Urinary bladder (tissue), 4 donors: ENCODE data around the gene PPP2R5E. TPM values are rescaled to one million over a fixed set of nuclear protein-coding genes. Genes with fewer than 3 reads are reported as not detected.

ENCODE experiments used
- DNase-seq: peaks from one replicate; pipeline ENCODE4 v3.0.0-alpha.2; 2015; ENCODE audit errors: extremely low spot score
- H3K27ac ChIP-seq: one replicate; pipeline ENCODE4 v1.5.1; 2013; ENCODE audit warnings: low read depth, mild to moderate bottlenecking, moderate library complexity
- H3K36me3 ChIP-seq: one replicate; pipeline ENCODE4 v1.6.1; 2013; ENCODE audit warnings: mild to moderate bottlenecking, moderate library complexity; ENCODE audit not compliant: insufficient read depth
- H3K4me1 ChIP-seq: one replicate; pipeline ENCODE4 v1.6.1; 2013; ENCODE audit warnings: mild to moderate bottlenecking, moderate library complexity; ENCODE audit not compliant: insufficient read depth
- H3K4me3 ChIP-seq: one replicate; pipeline ENCODE4 v1.5.1; 2013; ENCODE audit warnings: low read depth, low read length
- WGBS: extraction: QIAGEN DNeasy Blood & Tissue Kit; methylation state at CpG from one replicate; pipeline ENCODE4 v1.1.7; 2013; 5-methylcytosine and 5-hydroxymethylcytosine counted together
- polyA plus RNA-seq: library from polyadenylated mRNA; stranded (reverse); fragments of 200-250 nt; gene quantifications from one replicate; pipeline ENCODE4 v1.2.3, GENCODE V29; 2013
- total RNA-seq: library from RNA; depleted of rRNA; stranded (reverse); fragments of >200 nt; gene quantifications from one replicate; pipeline ENCODE4 v1.2.3, GENCODE V29; 2014
- donor health status: healthy with polysubstance abuse.
- donor health status: healthy.

PPP2R5E gene
- total and polyA plus RNA-seq, 2 donors, result 16.5 to 41.7 TPM

- Histone ChIP-seq H3K4me3 (no peak overlapping the region), H3K36me3 (no peaks in the 10 kb centered on the region), H3K27ac (no peak overlapping the region), H3K4me1 (no peaks in the 10 kb centered on the region)
- no peak for DNase-seq
- WGBS, result 88% methylated on average over 1 of the region's 1 CpG
These were observed 114.7 kb downstream of the PPP2R5E start for GRCh38 chr14:63428486-63428885.

- H3K4me1 ChIP-seq, result no peaks in the 10 kb centered on the region
- 62% methylated on average over 6 of the region's 6 CpGs for WGBS
- no peak overlapping the region for H3K4me3 ChIP-seq
- H3K36me3 ChIP-seq, result no peaks in the 10 kb centered on the region
- DNase-seq, result no peak
- no peak overlapping the region for H3K27ac ChIP-seq
These were observed 116.3 kb downstream of the PPP2R5E start for GRCh38 chr14:63426838-63427352.

- peaks cover 1% of the 10 kb centered on the region for H3K36me3 ChIP-seq
- no peak overlapping the region for H3K4me3 ChIP-seq
- no peak overlapping the region for H3K27ac ChIP-seq
- 91% methylated on average over 4 of the region's 4 CpGs for whole genome bisulfite sequencing
- DNase-seq, result no peak
- no peaks in the 10 kb centered on the region for H3K4me1 ChIP-seq
These were observed 119.3 kb downstream of the PPP2R5E start for GRCh38 chr14:63423889-63424288.

- 92% methylated on average over 2 of the region's 2 CpGs for WGBS
- no peak overlapping the region for H3K27ac ChIP-seq
- no peak overlapping the region for H3K4me3 ChIP-seq
- peaks cover 1% of the 10 kb centered on the region for H3K36me3 ChIP-seq
- DNase-seq, result no peak
- no peaks in the 10 kb centered on the region for H3K4me1 ChIP-seq
These were observed 119.8 kb downstream of the PPP2R5E start for GRCh38 chr14:63423381-63423780.

GRCh38 chr14:63421919-63422318, 121.3 kb downstream of the PPP2R5E start:
- Histone ChIP-seq H3K27ac (no peak overlapping the region), H3K36me3 (peaks cover 1% of the 10 kb centered on the region), H3K4me1 (no peaks in the 10 kb centered on the region), H3K4me3 (no peak overlapping the region)
- DNase-seq, result no peak
- 55% methylated on average over 3 of the region's 3 CpGs for WGBS

GRCh38 chr14:63421226-63421625, 122.0 kb downstream of the PPP2R5E start:
- no peak overlapping the region for H3K27ac ChIP-seq
- no peak for DNase-seq
- H3K4me3 ChIP-seq, result no peak overlapping the region
- H3K4me1 ChIP-seq, result no peaks in the 10 kb centered on the region
- H3K36me3 ChIP-seq, result peaks cover 1% of the 10 kb centered on the region
- 75% methylated on average over 2 of the region's 2 CpGs for WGBS

- WGBS, result 79% methylated on average over 3 of the region's 3 CpGs
- H3K27ac ChIP-seq, result no peak overlapping the region
- no peak overlapping the region for H3K4me3 ChIP-seq
- no peaks in the 10 kb centered on the region for H3K4me1 ChIP-seq
- no peak for DNase-seq
- H3K36me3 ChIP-seq, result peaks cover 1% of the 10 kb centered on the region
These were observed 125.2 kb downstream of the PPP2R5E start for GRCh38 chr14:63418020-63418419.

- Histone ChIP-seq H3K27ac (no peak overlapping the region), H3K4me3 (no peak overlapping the region), H3K4me1 (no peaks in the 10 kb centered on the region), H3K36me3 (no peaks in the 10 kb centered on the region)
- no peak for DNase-seq
- WGBS, result 78% methylated on average over 1 of the region's 1 CpG
These were observed 130.2 kb downstream of the PPP2R5E start for GRCh38 chr14:63413009-63413408.

GRCh38 chr14:63406333-63406732, 136.8 kb downstream of the PPP2R5E start:
- no peak for DNase-seq
- Histone ChIP-seq H3K36me3 (no peaks in the 10 kb centered on the region), H3K4me3 (no peak overlapping the region), H3K27ac (no peak overlapping the region), H3K4me1 (no peaks in the 10 kb centered on the region)
- 87% methylated on average over 9 of the region's 9 CpGs for WGBS

- Histone ChIP-seq H3K4me3 (no peak overlapping the region), H3K4me1 (no peaks in the 10 kb centered on the region), H3K27ac (no peak overlapping the region), H3K36me3 (no peaks in the 10 kb centered on the region)
- no peak for DNase-seq
These were observed 137.5 kb downstream of the PPP2R5E start for GRCh38 chr14:63405715-63406114.

- no peak for DNase-seq
- 41% methylated on average over 2 of the region's 2 CpGs for WGBS
- Histone ChIP-seq H3K4me1 (no peaks in the 10 kb centered on the region), H3K27ac (no peak overlapping the region), H3K36me3 (no peaks in the 10 kb centered on the region), H3K4me3 (no peak overlapping the region)
These were observed 138.3 kb downstream of the PPP2R5E start for GRCh38 chr14:63404906-63405305.

- 60% methylated on average over 2 of the region's 2 CpGs for WGBS
- Histone ChIP-seq H3K4me1 (no peaks in the 10 kb centered on the region), H3K4me3 (no peak overlapping the region), H3K36me3 (no peaks in the 10 kb centered on the region), H3K27ac (no peak overlapping the region)
- DNase-seq, result no peak
These were observed 141.5 kb downstream of the PPP2R5E start for GRCh38 chr14:63401646-63402045.

GRCh38 chr14:63398952-63399351, 144.2 kb downstream of the PPP2R5E start:
- Histone ChIP-seq H3K27ac (no peak overlapping the region), H3K4me1 (no peaks in the 10 kb centered on the region), H3K4me3 (no peak overlapping the region), H3K36me3 (peaks cover 3% of the 10 kb centered on the region)
- WGBS, result 98% methylated on average over 3 of the region's 3 CpGs
- no peak for DNase-seq

- no peak overlapping the region for H3K4me3 ChIP-seq
- peaks cover 3% of the 10 kb centered on the region for H3K36me3 ChIP-seq
- no peak for DNase-seq
- H3K27ac ChIP-seq, result no peak overlapping the region
- H3K4me1 ChIP-seq, result no peaks in the 10 kb centered on the region
- 92% methylated on average over 1 of the region's 1 CpG for WGBS
These were observed 148.3 kb downstream of the PPP2R5E start for GRCh38 chr14:63394841-63395240.

GRCh38 chr14:63394432-63394831, 148.7 kb downstream of the PPP2R5E start:
- no peak overlapping the region for H3K4me3 ChIP-seq
- H3K36me3 ChIP-seq, result peaks cover 3% of the 10 kb centered on the region
- no peak overlapping the region for H3K27ac ChIP-seq
- WGBS, result 88% methylated on average over 2 of the region's 2 CpGs
- DNase-seq, result no peak
- no peaks in the 10 kb centered on the region for H3K4me1 ChIP-seq
